ENCODE data around the gene RPS21.

GRCh38 chr20:62395311-62396242 is 8.7 kb downstream of the RPS21 start:
- no peak for TF ChIP-seq CTCF (IDR thresholded peaks at IDR 0.05; ENCODE audit: borderline replicate concordance, extremely low read depth, low read length, poor library complexity, severe bottlenecking)
- no peak for TF ChIP-seq EZH2 (IDR thresholded peaks at IDR 0.05; ENCODE audit: borderline replicate concordance, low read depth, low read length, severe bottlenecking)
